Suprapubic skin (tissue), 4 donors: ENCODE measurements around the gene ZNF17. TPM values are rescaled to one million over a fixed set of nuclear protein-coding genes. Genes with fewer than 3 reads are reported as not detected.

Experiments used
- total RNA-seq, 4 donors: library from RNA; depleted of rRNA; stranded (reverse); fragments of >200 nt; gene quantifications; one replicate each; pipeline ENCODE4 v1.1.0, GENCODE V29; 2016

Gene ZNF17
- total RNA-seq, 4 donors from 2014 or later, result 10.2 to 23.8 (median 15.2) TPM

Other genes with a start within 250 kb of the ZNF17 start
- gene DUXA, start 243.7 kb upstream of the ZNF17 start, total RNA-seq, result not detected
- gene ZNF264, start 219.7 kb upstream of the ZNF17 start, total RNA-seq, result 10 to 100 TPM; 35.4 to 50.2 (median 38.9) TPM
- 1 to 10 TPM in 3 of 4 donors, not detected in 1; 1.1 to 3.1 (median 2.3) TPM for gene AURKC, start 180.1 kb upstream of the ZNF17 start, total RNA-seq
- 10 to 100 TPM; 18.0 to 24.6 (median 18.9) TPM for gene ZNF805, start 170.5 kb upstream of the ZNF17 start, total RNA-seq
- 100 to 1,000 TPM in 1 of 4 donors, 10 to 100 TPM in 3; 75.2 to 101 (median 78.6) TPM for gene ZNF460, start 130.7 kb upstream of the ZNF17 start, total RNA-seq
- 10 to 100 TPM in 3 of 4 donors, 1 to 10 TPM in 1; 9.8 to 15.8 (median 11.6) TPM for gene ZNF543, start 90.7 kb upstream of the ZNF17 start, total RNA-seq
- 10 to 100 TPM in 3 of 4 donors, 1 to 10 TPM in 1; 10.0 to 12.4 (median 11.3) TPM for gene ZNF304, start 59.9 kb upstream of the ZNF17 start, total RNA-seq
- 10 to 100 TPM; 16.5 to 20.7 (median 19.9) TPM for gene TRAPPC2B, start 47.6 kb upstream of the ZNF17 start, total RNA-seq
- 1 to 10 TPM; 1.8 to 4.2 (median 2.7) TPM for gene ZNF547, start 47.6 kb upstream of the ZNF17 start, total RNA-seq
- gene ZNF548, start 21.3 kb upstream of the ZNF17 start, total RNA-seq, result 10 to 100 TPM; 18.8 to 30.9 (median 25.7) TPM
- 10 to 100 TPM in 3 of 4 donors, 1 to 10 TPM in 1; 8.3 to 15.5 (median 13.5) TPM for gene ZNF749, start 24.2 kb downstream of the ZNF17 start, total RNA-seq
- 1 to 10 TPM in 3 of 4 donors, under 1 TPM in 1; 0.76 to 3.9 (median 1.2) TPM for gene VN1R1, start 46.0 kb downstream of the ZNF17 start, total RNA-seq
- 10 to 100 TPM in 2 of 4 donors, 1 to 10 TPM in 2; 6.1 to 15.0 (median 10.9) TPM for gene ZNF772, start 66.4 kb downstream of the ZNF17 start, total RNA-seq
- gene ZNF419, start 76.6 kb downstream of the ZNF17 start, total RNA-seq, result 10 to 100 TPM in 1 of 4 donors, 1 to 10 TPM in 3; 7.9 to 20.4 (median 8.9) TPM
- 10 to 100 TPM; 10.5 to 24.1 (median 16.2) TPM for gene ZNF773, start 88.8 kb downstream of the ZNF17 start, total RNA-seq
- 1 to 10 TPM; 3.4 to 9.5 (median 4.9) TPM for gene ZNF549, start 116.2 kb downstream of the ZNF17 start, total RNA-seq
- gene ZNF550, start 148.7 kb downstream of the ZNF17 start, total RNA-seq, result 10 to 100 TPM in 2 of 4 donors, 1 to 10 TPM in 2; 6.6 to 21.9 (median 11.3) TPM
- gene ZNF416, start 167.8 kb downstream of the ZNF17 start, total RNA-seq, result 1 to 10 TPM; 5.3 to 8.7 (median 6.1) TPM
- 1 to 10 TPM; 3.0 to 5.7 (median 4.1) TPM for gene ZIK1, start 173.0 kb downstream of the ZNF17 start, total RNA-seq
- gene ZNF530, start 188.7 kb downstream of the ZNF17 start, total RNA-seq, result 1 to 10 TPM; 4.7 to 9.7 (median 7.2) TPM
- gene ZNF134, start 203.1 kb downstream of the ZNF17 start, total RNA-seq, result 10 to 100 TPM; 15.8 to 35.0 (median 21.5) TPM
- gene ZNF211, start 222.0 kb downstream of the ZNF17 start, total RNA-seq, result 10 to 100 TPM in 3 of 4 donors, 1 to 10 TPM in 1; 7.5 to 21.3 (median 14.1) TPM